HG03095 (cell line): ENCODE data around the gene PPP1R14C.
"Not testable (repeated sequence)": the region's sequence is repeated elsewhere in the genome, so short reads cannot be mapped to it uniquely, and the experiment has no call there.

ENCODE experiments used
- ATAC-seq: cut with Tn5 transposase; IDR thresholded peaks from one replicate; pipeline ENCODE4 v1.9.1; 2021; ENCODE audit warnings: moderate library complexity; ENCODE audit not compliant: unreplicated experiment

Gene PPP1R14C

GRCh38 chr6:150165020-150165702 is 22.3 kb downstream of the PPP1R14C start:
- ATAC-seq: no peak

GRCh38 chr6:150167479-150167873 is 24.6 kb downstream of the PPP1R14C start:
- no peak for ATAC-seq

- ATAC-seq: no peak
Observed at GRCh38 chr6:150169181-150169580, 26.3 kb downstream of the PPP1R14C start.

GRCh38 chr6:150169609-150170008 is 26.8 kb downstream of the PPP1R14C start:
- no peak for ATAC-seq

GRCh38 chr6:150172929-150173328 is 30.1 kb downstream of the PPP1R14C start:
- no peak for ATAC-seq

GRCh38 chr6:150175586-150176151 is 32.8 kb downstream of the PPP1R14C start:
- no peak for ATAC-seq

- no peak for ATAC-seq
Observed at GRCh38 chr6:150176152-150176551, 33.3 kb downstream of the PPP1R14C start.

GRCh38 chr6:150176659-150177058 is 33.8 kb downstream of the PPP1R14C start:
- no peak for ATAC-seq

- no peak for ATAC-seq
Observed at GRCh38 chr6:150177259-150177951, 34.6 kb downstream of the PPP1R14C start.

GRCh38 chr6:150177952-150178520 is 35.2 kb downstream of the PPP1R14C start:
- no peak for ATAC-seq

- ATAC-seq: no peak
Observed at GRCh38 chr6:150179030-150179429, 36.2 kb downstream of the PPP1R14C start.

GRCh38 chr6:150179907-150180424 is 37.1 kb downstream of the PPP1R14C start:
- not testable (repeated sequence) for ATAC-seq

- ATAC-seq: no peak
Observed at GRCh38 chr6:150180517-150180916, 37.7 kb downstream of the PPP1R14C start.

GRCh38 chr6:150182460-150183078 is 39.7 kb downstream of the PPP1R14C start:
- no peak for ATAC-seq

GRCh38 chr6:150183105-150183504 is 40.3 kb downstream of the PPP1R14C start:
- no peak for ATAC-seq

GRCh38 chr6:150183966-150184365 is 41.1 kb downstream of the PPP1R14C start:
- no peak for ATAC-seq

GRCh38 chr6:150184850-150185731 is 42.2 kb downstream of the PPP1R14C start:
- ATAC-seq: no peak

- no peak for ATAC-seq
Observed at GRCh38 chr6:150185732-150186117, 42.9 kb downstream of the PPP1R14C start.

- no peak for ATAC-seq
Observed at GRCh38 chr6:150186129-150186898, 43.5 kb downstream of the PPP1R14C start.
